HUES64 (cell line): ENCODE results near the gene KDM3A.
"Not testable (repeated sequence)": the region's sequence is repeated elsewhere in the genome, so short reads cannot be mapped to it uniquely, and the experiment has no call there.

ENCODE experiments used
- H3K27ac ChIP-seq: 2 replicates; pipeline ENCODE4 v1.7.0; 2013; ENCODE audit warnings: low read depth, low read length, inconsistent platforms
- H3K27me3 ChIP-seq: 2 replicates; pipeline ENCODE4 v1.6.1; 2013; ENCODE audit warnings: mild to moderate bottlenecking, low read length; ENCODE audit not compliant: insufficient read depth
- H3K36me3 ChIP-seq: 2 replicates; pipeline ENCODE4 v1.6.1; 2013; ENCODE audit warnings: mild to moderate bottlenecking, low read length; ENCODE audit not compliant: insufficient read depth
- H3K4me1 ChIP-seq: 2 replicates; pipeline ENCODE4 v1.6.1; 2013; ENCODE audit warnings: mild to moderate bottlenecking, low read length, moderate library complexity; ENCODE audit not compliant: insufficient read depth
- H3K4me3 ChIP-seq: 2 replicates; pipeline ENCODE4 v1.5.1; 2013; ENCODE audit warnings: mild to moderate bottlenecking, low read length, moderate library complexity
- H3K9ac ChIP-seq: 2 replicates; pipeline ENCODE4 v1.6.1; 2013; ENCODE audit warnings: mild to moderate bottlenecking, low read depth, low read length
- H3K9me3 ChIP-seq: 2 replicates; pipeline ENCODE4 v1.6.1; 2013; ENCODE audit warnings: low read depth, low read length; ENCODE audit not compliant: insufficient read depth
- WGBS: fragments of 150-250, 120-280 bp; methylation state at CpG from one replicate; pipeline ENCODE4 v1.1.7; 2013; ENCODE audit warnings: missing lambda C conversion rate; 5-methylcytosine and 5-hydroxymethylcytosine counted together

KDM3A gene

GRCh38 chr2:86496391-86496790 is 55.2 kb downstream of the KDM3A start:
- peaks cover 93% of the 10 kb centered on the region for H3K36me3 ChIP-seq
- H3K4me3 ChIP-seq, H3K4me1 ChIP-seq, H3K9ac ChIP-seq, H3K27me3 ChIP-seq, H3K27ac ChIP-seq: not testable (repeated sequence)
- peaks cover 36% of the 10 kb centered on the region for H3K9me3 ChIP-seq
- WGBS, result 90% methylated on average over 3 of the region's 3 CpGs

- H3K27me3 ChIP-seq, result no peaks in the 10 kb centered on the region
- H3K36me3 ChIP-seq, result peaks cover 75% of the 10 kb centered on the region
- WGBS, result 93% methylated on average over 2 of the region's 3 CpGs
- H3K9ac ChIP-seq, result no peak overlapping the region
- H3K4me3 ChIP-seq, result no peak overlapping the region
- peaks cover 36% of the 10 kb centered on the region for H3K9me3 ChIP-seq
- no peak overlapping the region for H3K27ac ChIP-seq
- H3K4me1 ChIP-seq, result no peaks in the 10 kb centered on the region
These were observed 57.5 kb downstream of the KDM3A start for GRCh38 chr2:86498468-86499260.

DNA sequence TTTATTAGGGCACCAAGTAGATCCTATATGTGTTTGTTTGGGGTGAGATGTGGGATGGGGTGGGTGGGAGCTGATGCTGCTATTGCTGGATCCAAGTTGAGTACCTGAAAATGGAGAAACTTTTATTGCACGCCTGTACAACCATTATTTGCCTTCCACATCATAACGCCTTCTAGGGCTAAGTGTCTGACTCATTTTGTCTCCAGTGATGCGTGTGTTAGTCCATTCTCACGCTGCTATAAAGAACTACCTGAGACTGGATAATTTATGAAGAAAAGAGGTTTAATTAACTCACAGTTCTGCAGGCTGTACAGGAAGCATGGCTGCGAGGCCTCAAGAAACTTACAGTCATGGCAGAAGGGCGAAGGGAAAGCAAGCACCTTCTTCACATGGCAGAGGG is 58.2 kb downstream of the KDM3A start:
- Histone ChIP-seq H3K4me3 (no peak overlapping the region), H3K27me3 (no peaks in the 10 kb centered on the region), H3K4me1 (no peaks in the 10 kb centered on the region), H3K27ac (no peak overlapping the region), H3K9ac (no peak overlapping the region), H3K36me3 (peaks cover 69% of the 10 kb centered on the region), H3K9me3 (peaks cover 36% of the 10 kb centered on the region)
- WGBS, result 98% methylated on average over 6 of the region's 6 CpGs

DNA sequence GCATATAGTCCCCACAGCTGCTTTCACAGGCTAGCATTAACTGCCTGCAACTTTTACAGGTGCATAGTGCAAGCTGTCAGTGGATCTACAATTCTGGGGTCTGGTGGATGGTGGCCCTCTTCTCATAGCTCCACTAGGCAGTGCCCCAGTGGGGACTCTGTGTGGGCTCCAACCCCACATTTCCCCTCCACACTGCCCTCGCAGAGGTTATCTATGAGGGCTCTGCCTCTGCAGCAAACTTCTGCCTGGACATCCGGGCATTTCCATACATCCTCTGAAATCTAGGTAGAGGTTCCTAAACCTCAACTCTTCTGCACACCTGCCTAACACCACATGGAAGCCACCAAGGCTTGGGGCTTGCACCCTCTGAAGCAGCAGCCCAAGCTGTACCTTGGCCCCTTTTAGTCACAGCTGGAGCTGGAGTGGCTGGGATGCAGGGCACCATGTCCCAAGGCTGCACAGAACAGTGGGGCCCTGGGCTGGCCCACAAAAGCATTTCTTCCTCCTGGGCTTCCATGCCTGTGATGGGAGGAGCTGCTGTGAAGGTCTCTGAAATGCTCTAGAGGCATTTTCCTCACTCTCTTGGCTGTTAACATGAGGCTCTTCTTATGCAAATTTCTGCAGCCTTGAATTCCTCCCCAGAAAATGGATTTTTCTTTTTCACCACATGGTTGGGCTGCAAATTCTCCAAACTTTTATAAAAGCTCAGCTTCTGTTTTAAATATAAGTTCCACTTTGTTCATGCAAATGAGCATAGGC is 59.3 kb downstream of the KDM3A start:
- Histone ChIP-seq H3K9ac (no peak overlapping the region), H3K27me3 (no peaks in the 10 kb centered on the region), H3K4me3 (no peak overlapping the region), H3K4me1 (no peaks in the 10 kb centered on the region), H3K36me3 (peaks cover 69% of the 10 kb centered on the region), H3K9me3 (peaks cover 28% of the 10 kb centered on the region), H3K27ac (no peak overlapping the region)
- whole genome bisulfite sequencing, result 95% methylated on average over 2 of the region's 2 CpGs

GRCh38 chr2:86507600-86507999 is 66.4 kb downstream of the KDM3A start:
- Histone ChIP-seq H3K9me3 (no peaks in the 10 kb centered on the region), H3K36me3 (peaks cover 25% of the 10 kb centered on the region; the same call in 1 of the 2 replicates), H3K9ac (no peak overlapping the region), H3K27ac (no peak overlapping the region), H3K4me3 (no peak overlapping the region), H3K4me1 (no peaks in the 10 kb centered on the region), H3K27me3 (no peaks in the 10 kb centered on the region)
- 96% methylated on average over 7 of the region's 7 CpGs for WGBS

- H3K36me3 ChIP-seq, result peaks cover 9% of the 10 kb centered on the region; the same call in 1 of the 2 replicates
- no peaks in the 10 kb centered on the region for H3K9me3 ChIP-seq
- no peak overlapping the region for H3K4me3 ChIP-seq
- WGBS, result 94% methylated on average over 4 of the region's 4 CpGs
- no peak overlapping the region for H3K9ac ChIP-seq
- H3K27ac ChIP-seq, result no peak overlapping the region
- no peaks in the 10 kb centered on the region for H3K4me1 ChIP-seq
- no peaks in the 10 kb centered on the region for H3K27me3 ChIP-seq
These were observed 69.3 kb downstream of the KDM3A start for GRCh38 chr2:86510436-86510933.

DNA sequence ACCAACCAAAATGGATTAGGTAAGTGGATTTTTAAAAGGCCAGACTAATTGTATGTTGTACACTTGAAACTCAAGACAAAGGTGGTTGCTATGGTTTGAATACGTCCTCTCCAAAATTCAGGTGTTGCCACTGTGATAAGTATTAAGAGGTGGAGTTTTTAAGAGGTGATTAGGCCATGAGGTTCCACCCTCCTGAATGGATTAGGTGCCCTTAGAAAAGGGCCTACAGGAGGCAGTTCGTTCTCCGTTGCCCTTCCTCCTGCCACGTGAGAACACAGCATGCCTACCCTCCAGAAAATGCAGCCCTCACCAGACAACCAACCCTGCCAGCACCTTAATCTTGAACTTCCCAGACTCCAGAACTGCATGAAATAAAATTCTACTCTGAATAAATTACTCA is 70.9 kb downstream of the KDM3A start:
- Histone ChIP-seq H3K9me3 (no peaks in the 10 kb centered on the region), H3K27ac (no peak overlapping the region), H3K27me3 (no peaks in the 10 kb centered on the region), H3K36me3 (peaks cover 5% of the 10 kb centered on the region; the same call in 1 of the 2 replicates), H3K4me1 (no peaks in the 10 kb centered on the region), H3K9ac (no peak overlapping the region), H3K4me3 (no peak overlapping the region)
- 91% methylated on average over 4 of the region's 4 CpGs for WGBS

DNA sequence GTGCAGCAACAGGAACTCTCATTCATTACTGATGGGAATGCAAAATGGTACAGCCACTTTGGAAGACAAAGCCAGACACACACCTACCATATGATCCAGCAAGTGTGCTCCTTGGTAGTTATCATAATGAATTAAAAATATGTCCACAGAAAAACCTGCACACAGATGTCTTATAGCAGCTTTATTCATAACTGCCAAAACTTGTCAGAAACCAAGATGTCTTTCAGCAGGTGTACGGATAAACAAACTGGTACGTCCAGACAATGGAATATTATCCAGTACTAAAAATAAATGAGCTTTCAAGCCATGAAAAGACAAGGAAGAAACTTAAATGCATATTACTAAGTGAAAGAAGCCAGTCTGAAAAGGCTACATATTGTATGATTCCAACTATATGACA is 71.7 kb downstream of the KDM3A start:
- WGBS, result 100% methylated on average over 2 of the region's 2 CpGs
- Histone ChIP-seq H3K9ac (no peak overlapping the region), H3K4me3 (no peak overlapping the region), H3K27me3 (no peaks in the 10 kb centered on the region), H3K4me1 (no peaks in the 10 kb centered on the region), H3K27ac (no peak overlapping the region), H3K36me3 (peaks cover 4% of the 10 kb centered on the region; the same call in 1 of the 2 replicates), H3K9me3 (no peaks in the 10 kb centered on the region)

GRCh38 chr2:86513948-86514660 is 72.9 kb downstream of the KDM3A start:
- no peak overlapping the region for H3K4me3 ChIP-seq
- WGBS, result 97% methylated on average over 3 of the region's 5 CpGs

GRCh38 chr2:86518481-86518880 is 77.3 kb downstream of the KDM3A start:
- H3K4me3 ChIP-seq, result no peak overlapping the region
- 97% methylated on average over 3 of the region's 3 CpGs for WGBS
- peaks cover 5% of the 10 kb centered on the region; the same call in 1 of the 2 replicates for H3K36me3 ChIP-seq
- no peak overlapping the region for H3K27ac ChIP-seq
- no peaks in the 10 kb centered on the region for H3K4me1 ChIP-seq
- H3K9ac ChIP-seq, result no peak overlapping the region
- H3K27me3 ChIP-seq, result no peaks in the 10 kb centered on the region
- peaks cover 9% of the 10 kb centered on the region for H3K9me3 ChIP-seq

More at GRCh38 chr2:86513948-86514660, 72.9 kb downstream of the KDM3A start:
- Histone ChIP-seq H3K36me3 (0 out of 2 replicates have a peak, but pooled peaks cover 3% of the 10 kb centered on the region), H3K9ac (no peak overlapping the region), H3K27me3 (no peaks in the 10 kb centered on the region), H3K4me1 (no peaks in the 10 kb centered on the region), H3K9me3 (no peaks in the 10 kb centered on the region), H3K27ac (no peak overlapping the region)

GRCh38 chr2:86519349-86519748 is 78.2 kb downstream of the KDM3A start:
- 86% methylated on average over 1 of the region's 1 CpG for WGBS

More at GRCh38 chr2:86519349-86519748, 78.2 kb downstream of the KDM3A start:
- Histone ChIP-seq H3K9me3 (peaks cover 9% of the 10 kb centered on the region), H3K27me3 (no peaks in the 10 kb centered on the region), H3K27ac (no peak overlapping the region), H3K4me3 (no peak overlapping the region), H3K36me3 (peaks cover 5% of the 10 kb centered on the region; the same call in 1 of the 2 replicates), H3K4me1 (no peaks in the 10 kb centered on the region), H3K9ac (no peak overlapping the region)
